GM13976 (cell line): Measurements from ENCODE around the gene CDK8.

ENCODE experiments used
- DNase-seq: peaks from one replicate; pipeline ENCODE4 v3.0.0; 2012; ENCODE audit warnings: low spot score
- in situ Hi-C: fragments of 300-500 bp; cut with MboI; formaldehyde crosslinking; loops from one replicate; pipeline ENCODE4 v1.12.0; 2022; ENCODE audit warnings: low sequenced_read_pairs, mixed read lengths, inconsistent platforms; ENCODE audit not compliant: unreplicated experiment
- TF ChIP-seq, protein P1 (sequence below): IDR thresholded peaks from 2 replicates; pipeline ENCODE4 v1.5.1; 2012; ENCODE audit warnings: borderline replicate concordance, mild to moderate bottlenecking; ENCODE audit not compliant: insufficient read depth; ENCODE audit errors: extremely low read depth, missing control alignments, control extremely low read depth

Gene CDK8

DNA sequence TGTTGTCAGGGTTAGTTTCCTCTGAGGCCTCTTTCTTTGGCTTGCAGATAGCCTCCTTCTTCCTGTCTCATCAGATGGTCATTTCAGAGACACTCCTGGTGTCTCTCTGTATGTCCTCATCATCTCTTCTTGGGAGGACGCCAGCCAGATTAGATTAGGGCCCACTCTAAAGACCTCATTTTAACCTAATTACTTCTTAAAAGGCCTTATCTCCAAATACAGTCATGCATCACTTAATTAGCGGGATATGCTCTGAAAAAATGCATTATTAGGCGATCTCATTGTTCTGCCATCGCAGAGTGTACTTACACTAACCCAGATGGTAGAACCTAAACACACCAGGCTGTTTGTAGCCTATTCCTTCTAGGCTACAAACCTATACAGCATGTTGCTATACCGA, 89.0 kb downstream of the CDK8 start:
- in situ Hi-C loops, result no loop called here
- TF ChIP-seq, protein P1, sequence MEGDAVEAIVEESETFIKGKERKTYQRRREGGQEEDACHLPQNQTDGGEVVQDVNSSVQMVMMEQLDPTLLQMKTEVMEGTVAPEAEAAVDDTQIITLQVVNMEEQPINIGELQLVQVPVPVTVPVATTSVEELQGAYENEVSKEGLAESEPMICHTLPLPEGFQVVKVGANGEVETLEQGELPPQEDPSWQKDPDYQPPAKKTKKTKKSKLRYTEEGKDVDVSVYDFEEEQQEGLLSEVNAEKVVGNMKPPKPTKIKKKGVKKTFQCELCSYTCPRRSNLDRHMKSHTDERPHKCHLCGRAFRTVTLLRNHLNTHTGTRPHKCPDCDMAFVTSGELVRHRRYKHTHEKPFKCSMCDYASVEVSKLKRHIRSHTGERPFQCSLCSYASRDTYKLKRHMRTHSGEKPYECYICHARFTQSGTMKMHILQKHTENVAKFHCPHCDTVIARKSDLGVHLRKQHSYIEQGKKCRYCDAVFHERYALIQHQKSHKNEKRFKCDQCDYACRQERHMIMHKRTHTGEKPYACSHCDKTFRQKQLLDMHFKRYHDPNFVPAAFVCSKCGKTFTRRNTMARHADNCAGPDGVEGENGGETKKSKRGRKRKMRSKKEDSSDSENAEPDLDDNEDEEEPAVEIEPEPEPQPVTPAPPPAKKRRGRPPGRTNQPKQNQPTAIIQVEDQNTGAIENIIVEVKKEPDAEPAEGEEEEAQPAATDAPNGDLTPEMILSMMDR, result no peak
- no peak for DNase-seq

DNA sequence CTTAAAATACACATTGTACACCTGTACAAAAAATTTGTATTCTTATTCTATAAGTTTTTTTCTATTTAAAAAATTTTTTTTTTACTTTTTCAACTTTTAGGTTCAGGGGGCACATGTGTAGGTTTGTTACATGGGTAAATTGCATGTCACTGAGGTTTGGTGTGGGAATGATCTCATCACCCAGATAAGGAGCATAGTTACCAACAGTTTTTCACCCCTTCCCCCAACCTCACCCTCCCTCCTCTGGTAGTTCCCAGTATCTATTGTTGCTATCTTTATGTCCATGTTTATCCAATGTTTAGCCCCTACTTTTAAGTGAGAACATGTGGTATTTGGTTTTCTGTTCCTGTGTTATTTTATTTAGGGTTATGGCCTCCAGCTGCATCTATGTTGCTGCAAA, 89.9 kb downstream of the CDK8 start:
- DNase-seq, result no peak
- in situ Hi-C loops, result no loop called here
- TF ChIP-seq, protein P1, result no peak

DNA sequence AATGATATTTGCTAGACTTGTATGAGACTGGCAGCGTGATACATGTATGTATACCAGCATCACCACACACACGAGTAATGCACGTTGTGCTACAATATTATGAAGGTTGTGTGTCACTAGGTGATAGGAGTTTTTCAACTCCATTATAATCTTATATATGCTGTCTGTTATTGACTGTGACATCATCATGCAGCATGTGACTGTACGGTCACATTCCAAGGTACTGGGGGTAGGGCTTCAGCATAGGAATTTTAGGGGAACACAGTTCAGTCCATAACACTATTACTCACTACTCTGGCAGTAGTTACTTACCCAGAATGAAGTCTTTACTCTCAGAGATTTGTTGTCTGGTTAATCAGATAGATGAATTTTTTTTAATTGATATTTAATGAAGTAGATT, 91.1 kb downstream of the CDK8 start:
- TF ChIP-seq, protein P1, result no peak
- in situ Hi-C loops, result no loop called here
- DNase-seq, result no peak

DNA sequence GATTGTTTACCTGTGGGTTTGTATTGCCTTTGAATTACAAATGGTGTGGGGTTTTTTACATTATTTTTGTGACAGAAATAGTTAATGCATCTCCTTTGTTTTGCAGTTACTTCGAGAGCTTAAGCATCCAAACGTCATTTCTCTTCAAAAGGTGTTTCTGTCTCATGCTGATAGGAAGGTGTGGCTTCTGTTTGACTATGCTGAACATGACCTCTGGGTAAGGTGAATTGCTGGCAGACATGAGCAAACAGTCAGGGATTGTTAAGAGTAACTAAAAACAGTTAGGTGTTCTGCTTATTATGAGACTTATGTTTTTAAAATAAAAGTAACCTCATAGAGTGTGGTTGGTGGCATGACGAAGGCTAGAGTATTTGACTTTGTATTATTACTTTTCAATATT, 95.0 kb downstream of the CDK8 start:
- TF ChIP-seq, protein P1, result no peak
- no peak for DNase-seq
- in situ Hi-C loops, result no loop called here

DNA sequence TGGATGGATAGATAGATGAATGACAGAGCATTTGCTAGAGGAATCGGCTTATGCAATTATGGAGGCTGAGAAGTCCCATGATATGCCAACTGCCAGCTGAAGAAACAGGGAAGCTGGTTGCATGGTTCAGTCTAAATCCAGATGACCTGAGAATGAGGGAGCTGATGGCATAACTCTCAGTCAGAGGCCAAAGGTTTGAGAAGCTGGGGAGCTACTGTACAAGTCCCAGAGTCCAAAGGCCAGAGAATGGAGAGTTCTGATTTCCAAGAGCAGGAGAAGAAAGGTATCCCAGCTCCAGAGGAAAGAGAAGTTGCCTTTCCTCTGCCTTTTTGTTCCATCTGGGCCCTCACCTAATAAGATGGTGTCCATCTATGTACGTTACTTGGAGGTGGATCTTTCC, 108.3 kb downstream of the CDK8 start:
- TF ChIP-seq, protein P1, result no peak
- in situ Hi-C loops, result no loop called here
- no peak for DNase-seq

DNA sequence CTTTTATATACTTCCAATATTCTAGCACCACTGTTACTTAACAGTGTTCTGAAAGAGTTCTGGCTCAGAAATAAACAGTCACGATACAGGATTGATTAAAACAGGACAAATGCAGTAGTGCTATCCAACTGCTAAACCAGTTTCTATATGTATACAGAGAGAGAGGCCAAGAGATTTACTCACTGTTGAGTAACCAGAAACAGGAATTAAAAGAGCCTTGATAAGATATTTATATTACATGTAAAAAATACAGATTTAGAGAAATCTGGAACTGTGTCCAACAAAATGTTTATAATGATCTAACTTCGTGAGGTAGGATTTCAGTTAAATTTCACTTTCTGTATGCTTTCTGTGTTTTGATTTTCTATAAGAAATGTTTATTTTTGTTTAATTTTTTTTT, 116.6 kb downstream of the CDK8 start:
- DNase-seq, result no peak
- TF ChIP-seq, protein P1, result no peak
- in situ Hi-C loops, result no loop called here

DNA sequence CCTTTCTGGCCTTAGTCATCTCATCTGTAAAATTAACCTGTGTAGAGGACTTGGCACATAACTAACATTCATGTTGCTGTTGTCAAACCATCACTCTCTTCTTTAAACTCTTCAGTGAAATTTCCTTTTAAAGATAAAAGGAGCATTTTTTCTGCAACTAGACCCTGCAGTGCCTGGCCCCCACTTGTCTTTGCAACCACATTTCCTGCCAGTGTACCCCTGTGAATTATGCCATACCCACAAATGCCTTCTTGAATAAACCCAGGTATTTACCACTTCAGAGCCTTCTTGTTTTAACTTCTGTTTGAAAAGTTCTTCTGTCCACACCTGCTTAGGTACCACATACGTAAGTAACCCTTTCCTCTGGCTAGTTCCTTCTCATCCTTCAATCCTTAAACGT, 118.8 kb downstream of the CDK8 start:
- in situ Hi-C loops, result no loop called here
- TF ChIP-seq, protein P1, result no peak
- no peak for DNase-seq
